Astrocyte of the cerebellum (primary cell): Measurements from ENCODE around the gene PPOX.

Source experiments
- DNase-seq: peaks from one replicate; pipeline ENCODE4 v3.0.0-alpha.2; 2011; ENCODE audit warnings: low read depth
- H3K4me3 ChIP-seq: 2 replicates; pipeline ENCODE4 v1.5.1; 2011; ENCODE audit warnings: mild to moderate bottlenecking, low read depth, low read length, moderate library complexity
- CTCF ChIP-seq: IDR thresholded peaks from 2 replicates; pipeline ENCODE4 v1.5.1; 2012; ENCODE audit warnings: low read length, low read depth, moderate library complexity, mild to moderate bottlenecking; ENCODE audit errors: missing control alignments
- in situ Hi-C: cut with HindIII; loops from 2 replicates; pipeline ENCODE4 v1.10.0; 2017; ENCODE audit warnings: low sequenced_read_pairs

The PPOX gene

GRCh38 chr1:161179698-161180097 is 13.5 kb downstream of the PPOX start:
- TF ChIP-seq CTCF, result no peak
- H3K4me3 ChIP-seq, result no peak overlapping the region
- no peak for DNase-seq
- in situ Hi-C loops, result no loop called here

GRCh38 chr1:161180639-161181038 is 14.4 kb downstream of the PPOX start:
- DNase-seq, result no peak
- in situ Hi-C loops, result no loop called here
- no peak overlapping the region for H3K4me3 ChIP-seq
- peak; percentile 28 for TF ChIP-seq CTCF

- H3K4me3 ChIP-seq, result no peak overlapping the region
- no peak for DNase-seq
- in situ Hi-C loops, result no loop called here
- TF ChIP-seq CTCF, result no peak
Observed at GRCh38 chr1:161182214-161182613, 16.0 kb downstream of the PPOX start.

- TF ChIP-seq CTCF, result no peak
- in situ Hi-C loops, result no loop called here
- peak; percentile 28 for DNase-seq
- H3K4me3 ChIP-seq, result no peak overlapping the region
Observed at GRCh38 chr1:161185282-161185682, 19.1 kb downstream of the PPOX start.

- no peak overlapping the region for H3K4me3 ChIP-seq
- in situ Hi-C loops, result no loop called here
- TF ChIP-seq CTCF, result no peak
- no peak for DNase-seq
Observed at GRCh38 chr1:161185732-161186311, 19.6 kb downstream of the PPOX start.

GRCh38 chr1:161187311-161187710 is 21.1 kb downstream of the PPOX start:
- no peak for DNase-seq
- TF ChIP-seq CTCF, result no peak
- in situ Hi-C loops, result no loop called here
- no peak overlapping the region for H3K4me3 ChIP-seq
